OCI-LY7 (cell line): ENCODE data around the gene RAB1B.

Experiments
- CTCF ChIP-seq: fragments of 200-600 bp; sonication (generic); conservative IDR thresholded peaks from 2 replicates; pipeline ENCODE4 v1.5.1; 2014; ENCODE audit warnings: mild to moderate bottlenecking, antibody characterized with exemption, low read length, moderate library complexity, mixed read lengths
- EZH2phosphoT487 ChIP-seq: fragments of 200-600 bp; sonication (generic); IDR thresholded peaks from 2 replicates; pipeline ENCODE4 v1.6.1; 2018; ENCODE audit warnings: low read depth, borderline replicate concordance, mild to moderate bottlenecking, mixed run types, antibody characterized with exemption, low read length, moderate library complexity, mixed read lengths

DNA sequence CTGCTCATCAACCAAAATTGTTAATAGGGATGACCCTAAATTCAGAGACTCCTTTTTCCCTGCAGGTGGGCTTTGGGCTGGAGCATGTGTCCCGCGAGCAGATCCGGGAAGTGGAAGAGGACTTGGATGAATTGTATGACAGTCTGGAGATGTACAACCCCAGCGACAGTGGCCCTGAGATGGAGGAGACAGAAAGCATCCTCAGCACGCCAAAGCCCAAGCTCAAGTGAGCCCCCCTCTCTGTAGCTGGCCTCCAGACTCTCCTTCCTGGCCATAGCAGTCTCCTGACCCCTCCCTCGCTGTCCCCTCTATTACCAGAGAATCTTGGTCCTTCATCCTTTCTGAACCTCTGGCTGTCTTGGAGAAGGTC lies 47.9 kb upstream of the RAB1B start:
- TF ChIP-seq CTCF (no peak), EZH2phosphoT487 (no peak)
